Measurements from ENCODE around the gene PACSIN1. TPM values are rescaled to one million over a fixed set of nuclear protein-coding genes. Genes with fewer than 3 reads are reported as not detected.

Gene PACSIN1
- total and polyA plus RNA-seq, 10 of the 15 experiments (the other 5 are each of a cell fraction or from before 2014, with no cell fraction given), result 0.50 to 9.4 (median 2.8) TPM

DNA sequence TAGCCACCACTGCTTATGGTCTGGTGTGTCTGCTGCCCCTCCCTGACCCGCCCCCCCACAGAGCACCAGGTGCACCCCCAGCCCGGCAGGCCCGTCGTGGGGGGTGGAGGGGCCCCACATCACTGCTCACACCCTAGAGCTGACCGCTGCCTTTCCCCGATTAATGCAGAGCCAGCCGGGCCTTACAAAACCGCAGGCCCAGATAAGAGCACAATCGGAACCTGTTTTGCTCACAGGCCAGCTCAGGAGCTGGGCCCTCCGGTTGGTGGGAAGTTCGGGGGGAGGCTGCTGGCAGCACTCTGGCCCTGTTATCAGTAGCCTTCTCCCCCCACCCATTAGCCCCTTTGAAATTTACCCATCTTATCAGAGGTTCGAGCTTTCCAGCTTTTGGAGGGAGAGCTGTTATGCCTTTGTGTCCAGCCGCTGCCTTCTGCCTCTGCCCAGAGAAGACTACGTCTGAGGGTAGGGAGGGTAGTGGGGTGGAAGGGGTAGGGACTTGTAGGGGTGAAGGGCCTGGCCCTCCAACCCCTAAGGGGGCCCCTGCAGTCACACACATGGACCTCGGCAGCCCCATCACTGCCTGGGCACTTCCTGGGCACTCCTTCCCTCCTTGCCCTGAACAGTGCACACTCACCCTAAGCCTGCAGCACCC, 97.1 kb downstream of the PACSIN1 start (continued):
- TF ChIP-seq HDAC6 (IDR thresholded peaks at IDR 0.05; ENCODE audit: unreplicated experiment) (no peak), POU2F2 (IDR thresholded peaks at IDR 0.05; ENCODE audit: borderline replicate concordance, low read depth, low read length) (no peak), IKZF1 (conservative IDR thresholded peaks at IDR 0.05) (no peak)
- TF ChIP-seq, protein P1, sequence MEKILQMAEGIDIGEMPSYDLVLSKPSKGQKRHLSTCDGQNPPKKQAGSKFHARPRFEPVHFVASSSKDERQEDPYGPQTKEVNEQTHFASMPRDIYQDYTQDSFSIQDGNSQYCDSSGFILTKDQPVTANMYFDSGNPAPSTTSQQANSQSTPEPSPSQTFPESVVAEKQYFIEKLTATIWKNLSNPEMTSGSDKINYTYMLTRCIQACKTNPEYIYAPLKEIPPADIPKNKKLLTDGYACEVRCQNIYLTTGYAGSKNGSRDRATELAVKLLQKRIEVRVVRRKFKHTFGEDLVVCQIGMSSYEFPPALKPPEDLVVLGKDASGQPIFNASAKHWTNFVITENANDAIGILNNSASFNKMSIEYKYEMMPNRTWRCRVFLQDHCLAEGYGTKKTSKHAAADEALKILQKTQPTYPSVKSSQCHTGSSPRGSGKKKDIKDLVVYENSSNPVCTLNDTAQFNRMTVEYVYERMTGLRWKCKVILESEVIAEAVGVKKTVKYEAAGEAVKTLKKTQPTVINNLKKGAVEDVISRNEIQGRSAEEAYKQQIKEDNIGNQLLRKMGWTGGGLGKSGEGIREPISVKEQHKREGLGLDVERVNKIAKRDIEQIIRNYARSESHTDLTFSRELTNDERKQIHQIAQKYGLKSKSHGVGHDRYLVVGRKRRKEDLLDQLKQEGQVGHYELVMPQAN (conservative IDR thresholded peaks at IDR 0.05), result no peak
- TF ChIP-seq, protein P2, sequence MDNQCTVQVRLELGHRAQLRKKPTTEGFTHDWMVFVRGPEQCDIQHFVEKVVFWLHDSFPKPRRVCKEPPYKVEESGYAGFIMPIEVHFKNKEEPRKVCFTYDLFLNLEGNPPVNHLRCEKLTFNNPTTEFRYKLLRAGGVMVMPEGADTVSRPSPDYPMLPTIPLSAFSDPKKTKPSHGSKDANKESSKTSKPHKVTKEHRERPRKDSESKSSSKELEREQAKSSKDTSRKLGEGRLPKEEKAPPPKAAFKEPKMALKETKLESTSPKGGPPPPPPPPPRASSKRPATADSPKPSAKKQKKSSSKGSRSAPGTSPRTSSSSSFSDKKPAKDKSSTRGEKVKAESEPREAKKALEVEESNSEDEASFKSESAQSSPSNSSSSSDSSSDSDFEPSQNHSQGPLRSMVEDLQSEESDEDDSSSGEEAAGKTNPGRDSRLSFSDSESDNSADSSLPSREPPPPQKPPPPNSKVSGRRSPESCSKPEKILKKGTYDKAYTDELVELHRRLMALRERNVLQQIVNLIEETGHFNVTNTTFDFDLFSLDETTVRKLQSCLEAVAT (IDR thresholded peaks at IDR 0.05), result no peak

DNA sequence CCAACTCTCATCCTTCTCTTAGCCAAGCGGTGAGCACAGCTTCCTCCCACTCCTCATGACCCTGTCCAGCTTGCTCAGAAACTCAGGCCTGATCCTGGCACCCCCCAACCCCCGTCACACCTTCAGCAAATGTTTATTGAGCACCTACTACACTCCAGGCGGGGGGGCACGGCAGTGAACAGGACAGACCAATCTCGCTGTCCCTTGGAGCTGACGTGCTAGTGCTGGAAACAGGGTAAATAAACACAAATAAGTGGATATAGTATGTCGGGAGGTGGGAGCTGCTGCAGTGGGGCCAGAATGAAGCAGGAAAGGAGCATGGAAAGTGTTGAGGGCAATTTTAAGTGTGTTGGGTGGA, 97.6 kb downstream of the PACSIN1 start:
- Histone ChIP-seq H3K4me3 (no peak overlapping the region), H4K20me1 (ENCODE audit: control insufficient read depth, insufficient read depth) (no peaks in the 10 kb centered on the region), H2AFZ (ENCODE audit: control insufficient read depth, low read depth, low read length) (no peak overlapping the region), H3K9me3 (replicated peaks; ENCODE audit: control insufficient read depth, insufficient read depth, low read length) (no peaks in the 10 kb centered on the region), H3K9ac (ENCODE audit: control insufficient read depth, insufficient read depth, low read length) (no peak overlapping the region), H3K27ac (ENCODE audit: control insufficient read depth, insufficient read depth) (no peak overlapping the region), H3K36me3 (ENCODE audit: control insufficient read depth in 2 of 2, insufficient read depth in 2 of 2, low read length in 1 of 2) (no peaks in the 10 kb centered on the region), H3K4me2 (ENCODE audit: control insufficient read depth, insufficient read depth) (no peak overlapping the region), H3K27me3 (replicated peaks in 1 of 2; ENCODE audit: control insufficient read depth in 2 of 2, insufficient read depth in 2 of 2, low read length in 1 of 2) (no peaks in the 10 kb centered on the region; a peak in 1 of 4 replicates), H3K79me2 (ENCODE audit: control insufficient read depth, insufficient read depth, low read length) (no peaks in the 10 kb centered on the region), H3K4me1 (ENCODE audit: control insufficient read depth, insufficient read depth, low read length) (no peaks in the 10 kb centered on the region)
- BruUV-seq (replicated peaks), result no TSS peak
- intact Hi-C loops (cut with micrococcal nuclease; ENCODE audit: unreplicated experiment), result no loop called here
- in situ Hi-C loops (cut with MboI), result no loop called here
- ATAC-seq, result no peak
- RAD21 ChIA-PET (ENCODE audit: unreplicated experiment), result no interaction called here
- POLR2A ChIA-PET, result no interaction called here
- no peak for FAIRE-seq
- WGBS (ENCODE audit: insufficient coverage, insufficient replicate concordance, low lambda C conversion rate, missing lambda C conversion rate), result 31% methylated on average over 7 of the region's 7 CpGs
- CTCF ChIA-PET, result interaction anchor here (1.2 kb wide), 1 partner anchor 513 kb away, joined by 3 read pairs; no protein-coding TSS in a partner anchor
- SMC1A ChIA-PET (ENCODE audit: uncharacterized antibody, unreplicated experiment), result no interaction called here
- DNase-seq (ENCODE audit: low read depth, low spot score), result no peak
- TF ChIP-seq, protein P3, sequence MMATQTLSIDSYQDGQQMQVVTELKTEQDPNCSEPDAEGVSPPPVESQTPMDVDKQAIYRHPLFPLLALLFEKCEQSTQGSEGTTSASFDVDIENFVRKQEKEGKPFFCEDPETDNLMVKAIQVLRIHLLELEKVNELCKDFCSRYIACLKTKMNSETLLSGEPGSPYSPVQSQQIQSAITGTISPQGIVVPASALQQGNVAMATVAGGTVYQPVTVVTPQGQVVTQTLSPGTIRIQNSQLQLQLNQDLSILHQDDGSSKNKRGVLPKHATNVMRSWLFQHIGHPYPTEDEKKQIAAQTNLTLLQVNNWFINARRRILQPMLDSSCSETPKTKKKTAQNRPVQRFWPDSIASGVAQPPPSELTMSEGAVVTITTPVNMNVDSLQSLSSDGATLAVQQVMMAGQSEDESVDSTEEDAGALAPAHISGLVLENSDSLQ (IDR thresholded peaks at IDR 0.05), result no peak
- TF ChIP-seq MXI1 (IDR thresholded peaks at IDR 0.05; ENCODE audit: low read depth, low read length) (no peak), ESRRA (IDR thresholded peaks at IDR 0.05; ENCODE audit: low read length) (no peak), POLR2AphosphoS5 (IDR thresholded peaks at IDR 0.05; ENCODE audit: low read length) (no peak), ZSCAN29 (IDR thresholded peaks at IDR 0.05) (no peak)
- TF ChIP-seq, protein P4, sequence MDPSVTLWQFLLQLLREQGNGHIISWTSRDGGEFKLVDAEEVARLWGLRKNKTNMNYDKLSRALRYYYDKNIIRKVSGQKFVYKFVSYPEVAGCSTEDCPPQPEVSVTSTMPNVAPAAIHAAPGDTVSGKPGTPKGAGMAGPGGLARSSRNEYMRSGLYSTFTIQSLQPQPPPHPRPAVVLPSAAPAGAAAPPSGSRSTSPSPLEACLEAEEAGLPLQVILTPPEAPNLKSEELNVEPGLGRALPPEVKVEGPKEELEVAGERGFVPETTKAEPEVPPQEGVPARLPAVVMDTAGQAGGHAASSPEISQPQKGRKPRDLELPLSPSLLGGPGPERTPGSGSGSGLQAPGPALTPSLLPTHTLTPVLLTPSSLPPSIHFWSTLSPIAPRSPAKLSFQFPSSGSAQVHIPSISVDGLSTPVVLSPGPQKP (IDR thresholded peaks at IDR 0.05; ENCODE audit: low read depth, low read length), result no peak
- TF ChIP-seq, protein P5, sequence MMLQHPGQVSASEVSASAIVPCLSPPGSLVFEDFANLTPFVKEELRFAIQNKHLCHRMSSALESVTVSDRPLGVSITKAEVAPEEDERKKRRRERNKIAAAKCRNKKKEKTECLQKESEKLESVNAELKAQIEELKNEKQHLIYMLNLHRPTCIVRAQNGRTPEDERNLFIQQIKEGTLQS (IDR thresholded peaks at IDR 0.05; ENCODE audit: borderline replicate concordance, extremely low read depth, low read depth, low read length), result no peak

All from GM12878 (cell line).